NB4 (cell line): Measurements from ENCODE around the gene CCNI2.

ENCODE experiments used
- MYC ChIP-seq: IDR thresholded peaks from 2 replicates; pipeline ENCODE4 v1.6.1; 2011; ENCODE audit warnings: low read depth, low read length
- POLR2A ChIP-seq: IDR thresholded peaks from 2 replicates; pipeline ENCODE4 v1.6.1; 2011; ENCODE audit warnings: mild to moderate bottlenecking; ENCODE audit not compliant: insufficient read length; ENCODE audit errors: extremely low read depth
- TF ChIP-seq, protein P1 (sequence below): IDR thresholded peaks from one replicate; pipeline ENCODE4 v1.5.1; 2012; ENCODE audit warnings: low read depth, low read length

DNA sequence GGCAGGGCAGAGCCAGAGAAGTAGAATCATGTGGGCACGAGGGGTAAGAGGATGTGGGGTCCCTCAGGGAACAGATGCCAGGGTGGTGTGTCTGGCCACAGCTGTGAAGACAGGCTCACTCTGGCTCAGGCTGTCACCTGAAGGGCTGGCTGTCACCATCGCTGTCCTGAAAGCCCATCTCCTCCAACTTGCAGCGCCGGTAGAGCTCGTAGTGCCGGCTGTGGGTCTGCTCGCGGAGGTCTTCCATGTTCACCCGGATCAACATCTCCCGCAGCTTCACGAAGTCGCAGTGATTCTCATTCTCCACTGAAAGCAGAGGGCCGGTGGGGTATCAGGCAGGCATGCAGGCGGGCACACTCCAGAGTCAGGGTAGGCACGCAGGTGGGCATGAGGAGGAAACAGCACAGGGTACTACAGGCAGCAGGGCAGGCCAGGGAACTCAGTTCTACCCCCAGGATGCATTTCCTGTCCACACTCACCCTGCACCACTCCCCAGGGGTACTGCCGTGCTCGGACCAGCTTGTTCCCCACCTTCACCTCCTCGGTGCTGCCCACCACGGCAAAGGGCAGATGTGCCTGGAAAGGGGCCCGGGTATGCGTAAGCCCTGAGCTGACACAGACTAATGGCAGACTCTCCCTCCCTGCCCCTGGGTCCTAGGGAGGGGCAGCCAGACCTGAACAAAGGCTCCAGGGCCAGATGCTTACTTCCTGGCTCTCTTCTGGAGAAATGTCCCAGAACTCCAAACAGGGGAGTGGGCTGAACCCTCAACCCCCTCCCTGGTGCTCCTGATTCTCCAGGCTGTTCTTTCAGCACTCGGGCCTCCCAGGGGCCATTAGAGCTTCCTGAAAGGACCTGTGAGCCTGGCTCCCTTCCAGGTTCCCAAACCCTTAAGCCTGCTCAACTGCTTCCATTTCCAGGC is 14.4 kb downstream of the CCNI2 start:
- TF ChIP-seq POLR2A (no peak), MYC (no peak)
- TF ChIP-seq, protein P1, sequence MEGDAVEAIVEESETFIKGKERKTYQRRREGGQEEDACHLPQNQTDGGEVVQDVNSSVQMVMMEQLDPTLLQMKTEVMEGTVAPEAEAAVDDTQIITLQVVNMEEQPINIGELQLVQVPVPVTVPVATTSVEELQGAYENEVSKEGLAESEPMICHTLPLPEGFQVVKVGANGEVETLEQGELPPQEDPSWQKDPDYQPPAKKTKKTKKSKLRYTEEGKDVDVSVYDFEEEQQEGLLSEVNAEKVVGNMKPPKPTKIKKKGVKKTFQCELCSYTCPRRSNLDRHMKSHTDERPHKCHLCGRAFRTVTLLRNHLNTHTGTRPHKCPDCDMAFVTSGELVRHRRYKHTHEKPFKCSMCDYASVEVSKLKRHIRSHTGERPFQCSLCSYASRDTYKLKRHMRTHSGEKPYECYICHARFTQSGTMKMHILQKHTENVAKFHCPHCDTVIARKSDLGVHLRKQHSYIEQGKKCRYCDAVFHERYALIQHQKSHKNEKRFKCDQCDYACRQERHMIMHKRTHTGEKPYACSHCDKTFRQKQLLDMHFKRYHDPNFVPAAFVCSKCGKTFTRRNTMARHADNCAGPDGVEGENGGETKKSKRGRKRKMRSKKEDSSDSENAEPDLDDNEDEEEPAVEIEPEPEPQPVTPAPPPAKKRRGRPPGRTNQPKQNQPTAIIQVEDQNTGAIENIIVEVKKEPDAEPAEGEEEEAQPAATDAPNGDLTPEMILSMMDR: no peak
